Measurements from ENCODE around the gene ROMO1.
"Not testable (repeated sequence)": the region's sequence is repeated elsewhere in the genome, so short reads cannot be mapped to it uniquely, and the experiment has no call there.

Gene ROMO1

GRCh38 chr20:35732644-35732982 is 33.4 kb downstream of the ROMO1 start:
- no peak for DNase-seq

- DNase-seq = no peak
Observed at GRCh38 chr20:35734374-35734773, 35.2 kb downstream of the ROMO1 start.

- DNase-seq = no peak
Observed at GRCh38 chr20:35734777-35735649, 35.8 kb downstream of the ROMO1 start.

- no peak for DNase-seq
Observed at GRCh38 chr20:35735826-35736470, 36.7 kb downstream of the ROMO1 start.

GRCh38 chr20:35737865-35738333 is 38.7 kb downstream of the ROMO1 start:
- DNase-seq = no peak

- DNase-seq = no peak
Observed at GRCh38 chr20:35738410-35739179, 39.4 kb downstream of the ROMO1 start.

GRCh38 chr20:35739294-35740163 is 40.3 kb downstream of the ROMO1 start:
- DNase-seq = no peak

- peak; percentile 99 for DNase-seq
Observed at GRCh38 chr20:35741892-35742740, 42.9 kb downstream of the ROMO1 start, which contains the start of gene RBM39. Gene RBM39, minus strand, starts transcription at chr20:35742260. Its CDS starts 1,386 bp downstream, at chr20:35740874.

GRCh38 chr20:35742741-35743523 is 43.7 kb downstream of the ROMO1 start:
- no peak for DNase-seq

- no peak for DNase-seq
Observed at GRCh38 chr20:35743693-35744491, 44.7 kb downstream of the ROMO1 start.

- not testable (repeated sequence) for DNase-seq
Observed at GRCh38 chr20:35744492-35744841, 45.3 kb downstream of the ROMO1 start.
